HG03064 (cell line): ENCODE measurements around the gene HSPA5.
"Not testable (repeated sequence)": the region's sequence is repeated elsewhere in the genome, so short reads cannot be mapped to it uniquely, and the experiment has no call there.

Experiments used
- ATAC-seq: cut with Tn5 transposase; IDR thresholded peaks from one replicate; pipeline ENCODE4 v1.9.1; 2021; ENCODE audit warnings: low read depth; ENCODE audit not compliant: unreplicated experiment

The HSPA5 gene

GRCh38 chr9:125195591-125195990 lies 45.6 kb downstream of the HSPA5 start:
- not testable (repeated sequence) for ATAC-seq

GRCh38 chr9:125194466-125194865 lies 46.7 kb downstream of the HSPA5 start:
- not testable (repeated sequence) for ATAC-seq

- ATAC-seq, result no peak
Measured at GRCh38 chr9:125190361-125190801, 50.8 kb downstream of the HSPA5 start.

GRCh38 chr9:125189361-125190289 lies 51.5 kb downstream of the HSPA5 start, which contains the start of gene PPP6C:
PPP6C (minus strand) TSS chr9:125189803; CDS start chr9:125189718, 85 bp downstream.
- ATAC-seq, result peak; percentile 92

GRCh38 chr9:125189011-125189360 lies 52.2 kb downstream of the HSPA5 start:
- peak; percentile 20 for ATAC-seq
